Measurements from ENCODE around the gene UGT1A7.

The UGT1A7 gene

GRCh38 chr2:233772583-233772982 lies 90.9 kb downstream of the UGT1A7 start:
- H3K4me1 ChIP-seq (ENCODE audit: control insufficient read depth in 5 of 5, insufficient read depth in 5 of 5, low read length in 5 of 5) = no peaks in the 10 kb centered on the region
- H3K4me3 ChIP-seq (ENCODE audit: low read depth in 1 of 5, low read length in 5 of 5) = no peak overlapping the region
- peaks cover 5 to 10% (median 8%) of the 10 kb centered on the region in 5 donors for H3K9me3 ChIP-seq (ENCODE audit: control insufficient read depth in 5 of 5, low read length in 5 of 5)
- peaks cover 0 to 4% (median 3%) of the 10 kb centered on the region in 5 donors for H3K27me3 ChIP-seq (ENCODE audit: control insufficient read depth in 5 of 5, insufficient read depth in 4 of 5, low read length in 5 of 5)
- H3K27ac ChIP-seq (ENCODE audit: low read depth, low read length) = no peak overlapping the region
- H3K9ac ChIP-seq (ENCODE audit: low read length in 5 of 5) = no peak overlapping the region
- H3K36me3 ChIP-seq (ENCODE audit: control insufficient read depth in 5 of 5, insufficient read depth in 5 of 5, low read length in 5 of 5) = no peaks in the 10 kb centered on the region

GRCh38 chr2:233773854-233774253 lies 92.2 kb downstream of the UGT1A7 start:
- Histone ChIP-seq H3K9me3 (ENCODE audit: control insufficient read depth in 5 of 5, low read length in 5 of 5) (peaks cover 5 to 12% (median 8%) of the 10 kb centered on the region in 5 donors), H3K27me3 (ENCODE audit: control insufficient read depth in 5 of 5, insufficient read depth in 4 of 5, low read length in 5 of 5) (peaks cover 0 to 4% (median 2%) of the 10 kb centered on the region in 5 donors), H3K4me3 (ENCODE audit: low read depth in 1 of 5, low read length in 5 of 5) (no peak overlapping the region), H3K9ac (ENCODE audit: low read length in 5 of 5) (no peak overlapping the region), H3K36me3 (ENCODE audit: control insufficient read depth in 5 of 5, insufficient read depth in 5 of 5, low read length in 5 of 5) (no peaks in the 10 kb centered on the region), H3K27ac (ENCODE audit: low read depth, low read length) (no peak overlapping the region), H3K4me1 (ENCODE audit: control insufficient read depth in 5 of 5, insufficient read depth in 5 of 5, low read length in 5 of 5) (no peaks in the 10 kb centered on the region)

- Histone ChIP-seq H3K9ac (ENCODE audit: low read length in 5 of 5) (no peak overlapping the region), H3K27me3 (ENCODE audit: control insufficient read depth in 5 of 5, insufficient read depth in 4 of 5, low read length in 5 of 5) (peaks cover 0 to 2% (median 0%) of the 10 kb centered on the region in 5 donors)
Observed at GRCh38 chr2:233775414-233775813, 93.7 kb downstream of the UGT1A7 start.

GRCh38 chr2:233778030-233778429 lies 96.3 kb downstream of the UGT1A7 start, which contains the start of gene MROH2A:
Gene MROH2A (plus strand): TSS chr2:233778330. CDS start chr2:233779359, 1,029 bp downstream.
- Histone ChIP-seq H3K9me3 (ENCODE audit: control insufficient read depth in 5 of 5, low read length in 5 of 5) (peaks cover 5 to 13% (median 8%) of the 10 kb centered on the region in 5 donors), H3K4me1 (ENCODE audit: control insufficient read depth in 5 of 5, insufficient read depth in 5 of 5, low read length in 5 of 5) (no peaks in the 10 kb centered on the region), H3K9ac (ENCODE audit: low read length in 5 of 5) (no peak within 1 kb of the TSS), H3K4me3 (ENCODE audit: low read depth in 1 of 5, low read length in 5 of 5) (no peak within 1 kb of the TSS), H3K36me3 (ENCODE audit: control insufficient read depth in 5 of 5, insufficient read depth in 5 of 5, low read length in 5 of 5) (no peaks in the 10 kb centered on the region), H3K27ac (ENCODE audit: low read depth, low read length) (no peak within 1 kb of the TSS), H3K27me3 (ENCODE audit: control insufficient read depth in 5 of 5, insufficient read depth in 4 of 5, low read length in 5 of 5) (no peaks in the 10 kb centered on the region)

More at GRCh38 chr2:233775414-233775813, 93.7 kb downstream of the UGT1A7 start:
- Histone ChIP-seq H3K4me3 (ENCODE audit: low read depth in 1 of 5, low read length in 5 of 5) (no peak overlapping the region), H3K4me1 (ENCODE audit: control insufficient read depth in 5 of 5, insufficient read depth in 5 of 5, low read length in 5 of 5) (no peaks in the 10 kb centered on the region), H3K36me3 (ENCODE audit: control insufficient read depth in 5 of 5, insufficient read depth in 5 of 5, low read length in 5 of 5) (no peaks in the 10 kb centered on the region), H3K9me3 (ENCODE audit: control insufficient read depth in 5 of 5, low read length in 5 of 5) (peaks cover 5 to 13% (median 8%) of the 10 kb centered on the region in 5 donors), H3K27ac (ENCODE audit: low read depth, low read length) (no peak overlapping the region)

- Histone ChIP-seq H3K9me3 (ENCODE audit: control insufficient read depth in 5 of 5, low read length in 5 of 5) (peaks cover 5 to 13% (median 8%) of the 10 kb centered on the region in 5 donors), H3K27ac (ENCODE audit: low read depth, low read length) (no peak overlapping the region), H3K4me1 (ENCODE audit: control insufficient read depth in 5 of 5, insufficient read depth in 5 of 5, low read length in 5 of 5) (no peaks in the 10 kb centered on the region), H3K36me3 (ENCODE audit: control insufficient read depth in 5 of 5, insufficient read depth in 5 of 5, low read length in 5 of 5) (no peaks in the 10 kb centered on the region), H3K9ac (ENCODE audit: low read length in 5 of 5) (no peak overlapping the region), H3K27me3 (ENCODE audit: control insufficient read depth in 5 of 5, insufficient read depth in 4 of 5, low read length in 5 of 5) (no peaks in the 10 kb centered on the region), H3K4me3 (ENCODE audit: low read depth in 1 of 5, low read length in 5 of 5) (no peak overlapping the region)
Observed at GRCh38 chr2:233779722-233780121, 98.0 kb downstream of the UGT1A7 start.

GRCh38 chr2:233780771-233781170 lies 99.1 kb downstream of the UGT1A7 start:
- H3K9me3 ChIP-seq (ENCODE audit: control insufficient read depth in 5 of 5, low read length in 5 of 5) = peaks cover 5 to 9% (median 8%) of the 10 kb centered on the region in 5 donors
- H3K27ac ChIP-seq (ENCODE audit: low read depth, low read length) = no peak overlapping the region
- H3K9ac ChIP-seq (ENCODE audit: low read length in 5 of 5) = no peak overlapping the region
- no peak overlapping the region for H3K4me3 ChIP-seq (ENCODE audit: low read depth in 1 of 5, low read length in 5 of 5)
- H3K36me3 ChIP-seq (ENCODE audit: control insufficient read depth in 5 of 5, insufficient read depth in 5 of 5, low read length in 5 of 5) = no peaks in the 10 kb centered on the region
- H3K4me1 ChIP-seq (ENCODE audit: control insufficient read depth in 5 of 5, insufficient read depth in 5 of 5, low read length in 5 of 5) = no peaks in the 10 kb centered on the region
- H3K27me3 ChIP-seq (ENCODE audit: control insufficient read depth in 5 of 5, insufficient read depth in 4 of 5, low read length in 5 of 5) = no peaks in the 10 kb centered on the region

- Histone ChIP-seq H3K4me3 (ENCODE audit: low read depth in 1 of 5, low read length in 5 of 5) (peak overlapping the region in 1 of 5 donors; percentile 26), H3K27me3 (ENCODE audit: control insufficient read depth in 5 of 5, insufficient read depth in 4 of 5, low read length in 5 of 5) (peaks cover 0 to 3% (median 0%) of the 10 kb centered on the region in 5 donors), H3K36me3 (ENCODE audit: control insufficient read depth in 5 of 5, insufficient read depth in 5 of 5, low read length in 5 of 5) (no peaks in the 10 kb centered on the region), H3K9ac (ENCODE audit: low read length in 5 of 5) (no peak overlapping the region), H3K4me1 (ENCODE audit: control insufficient read depth in 5 of 5, insufficient read depth in 5 of 5, low read length in 5 of 5) (no peaks in the 10 kb centered on the region), H3K9me3 (ENCODE audit: control insufficient read depth in 5 of 5, low read length in 5 of 5) (no peaks in the 10 kb centered on the region), H3K27ac (ENCODE audit: low read depth, low read length) (no peak overlapping the region)
Observed at GRCh38 chr2:233789554-233789953, 107.9 kb downstream of the UGT1A7 start.

- H3K4me1 ChIP-seq (ENCODE audit: control insufficient read depth in 5 of 5, insufficient read depth in 5 of 5, low read length in 5 of 5) = no peaks in the 10 kb centered on the region
- no peak overlapping the region for H3K9ac ChIP-seq (ENCODE audit: low read length in 5 of 5)
- no peaks in the 10 kb centered on the region for H3K9me3 ChIP-seq (ENCODE audit: control insufficient read depth in 5 of 5, low read length in 5 of 5)
- no peak overlapping the region for H3K27ac ChIP-seq (ENCODE audit: low read depth, low read length)
- H3K36me3 ChIP-seq (ENCODE audit: control insufficient read depth in 5 of 5, insufficient read depth in 5 of 5, low read length in 5 of 5) = no peaks in the 10 kb centered on the region
- H3K27me3 ChIP-seq (ENCODE audit: control insufficient read depth in 5 of 5, insufficient read depth in 4 of 5, low read length in 5 of 5) = peaks cover 0 to 3% (median 0%) of the 10 kb centered on the region in 5 donors
- H3K4me3 ChIP-seq (ENCODE audit: low read depth in 1 of 5, low read length in 5 of 5) = no peak overlapping the region
Observed at GRCh38 chr2:233791151-233791882, 109.6 kb downstream of the UGT1A7 start.

GRCh38 chr2:233791883-233792329 lies 110.2 kb downstream of the UGT1A7 start:
- no peak overlapping the region for H3K9ac ChIP-seq (ENCODE audit: low read length in 5 of 5)
- H3K27me3 ChIP-seq (ENCODE audit: control insufficient read depth in 5 of 5, insufficient read depth in 4 of 5, low read length in 5 of 5) = peaks cover 0 to 3% (median 0%) of the 10 kb centered on the region in 5 donors
- no peaks in the 10 kb centered on the region for H3K9me3 ChIP-seq (ENCODE audit: control insufficient read depth in 5 of 5, low read length in 5 of 5)
- H3K27ac ChIP-seq (ENCODE audit: low read depth, low read length) = no peak overlapping the region
- no peaks in the 10 kb centered on the region for H3K36me3 ChIP-seq (ENCODE audit: control insufficient read depth in 5 of 5, insufficient read depth in 5 of 5, low read length in 5 of 5)
- no peak overlapping the region for H3K4me3 ChIP-seq (ENCODE audit: low read depth in 1 of 5, low read length in 5 of 5)
- no peaks in the 10 kb centered on the region for H3K4me1 ChIP-seq (ENCODE audit: control insufficient read depth in 5 of 5, insufficient read depth in 5 of 5, low read length in 5 of 5)

- Histone ChIP-seq H3K36me3 (ENCODE audit: control insufficient read depth in 5 of 5, insufficient read depth in 5 of 5, low read length in 5 of 5) (no peaks in the 10 kb centered on the region), H3K27me3 (ENCODE audit: control insufficient read depth in 5 of 5, insufficient read depth in 4 of 5, low read length in 5 of 5) (peaks cover 0 to 3% (median 0%) of the 10 kb centered on the region in 5 donors), H3K4me3 (ENCODE audit: low read depth in 1 of 5, low read length in 5 of 5) (no peak overlapping the region), H3K9ac (ENCODE audit: low read length in 5 of 5) (no peak overlapping the region), H3K9me3 (ENCODE audit: control insufficient read depth in 5 of 5, low read length in 5 of 5) (no peaks in the 10 kb centered on the region), H3K4me1 (ENCODE audit: control insufficient read depth in 5 of 5, insufficient read depth in 5 of 5, low read length in 5 of 5) (no peaks in the 10 kb centered on the region), H3K27ac (ENCODE audit: low read depth, low read length) (no peak overlapping the region)
Observed at GRCh38 chr2:233792720-233793119, 111.0 kb downstream of the UGT1A7 start.
